Activated CD8-positive, alpha-beta memory T cell treated with anti-CD3 and anti-CD28 coated beads, Interleukin-2, amount 50 U/mL, for 1 hour (primary cell): Measurements from ENCODE around the gene FOXP2.
"Not testable (repeated sequence)": the region's sequence is repeated elsewhere in the genome, so short reads cannot be mapped to it uniquely, and the experiment has no call there.

Source experiments
- DNase-seq: peaks from one replicate; pipeline ENCODE4 v3.0.0-alpha.2; 2020; ENCODE audit errors: extremely low read depth

FOXP2 gene

DNA sequence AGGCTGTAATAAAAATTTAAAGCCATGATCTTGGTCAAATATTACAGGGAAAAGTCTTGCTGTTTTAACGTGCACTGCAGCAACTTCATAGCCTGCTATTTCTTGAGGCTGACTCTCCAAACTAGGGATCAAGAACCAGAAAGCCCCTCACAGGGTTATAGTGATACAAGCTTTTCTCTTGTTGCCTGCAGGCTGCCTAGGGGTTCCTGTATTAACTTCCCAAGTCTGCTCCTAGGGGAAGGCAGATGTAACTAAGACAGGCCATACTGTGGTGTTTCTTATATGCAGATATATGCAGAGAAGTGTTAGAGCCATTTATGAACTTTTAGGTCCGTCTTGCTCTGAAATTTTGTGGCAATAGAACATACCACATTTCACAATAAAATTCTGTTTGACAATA lies 175.7 kb downstream of the FOXP2 start:
- DNase-seq: no peak

DNA sequence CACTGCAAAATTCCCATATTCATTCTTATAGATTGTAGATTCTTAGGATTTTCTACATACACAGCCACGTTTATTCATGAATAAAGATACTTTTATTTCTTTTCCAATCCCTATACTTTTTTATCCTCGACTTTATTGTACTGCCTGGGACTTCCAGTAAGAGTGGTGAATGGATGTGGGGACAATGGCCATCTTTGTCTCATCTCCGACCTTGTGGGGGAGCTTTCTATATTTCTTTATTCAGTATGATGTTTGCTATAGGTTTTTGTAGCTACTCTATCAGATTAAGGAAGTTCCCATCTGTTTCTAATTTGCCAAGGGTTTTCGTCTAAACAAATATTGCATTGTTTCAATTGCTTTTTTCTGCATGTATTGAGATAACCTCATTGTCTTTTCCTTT lies 184.3 kb downstream of the FOXP2 start:
- DNase-seq: no peak

DNA sequence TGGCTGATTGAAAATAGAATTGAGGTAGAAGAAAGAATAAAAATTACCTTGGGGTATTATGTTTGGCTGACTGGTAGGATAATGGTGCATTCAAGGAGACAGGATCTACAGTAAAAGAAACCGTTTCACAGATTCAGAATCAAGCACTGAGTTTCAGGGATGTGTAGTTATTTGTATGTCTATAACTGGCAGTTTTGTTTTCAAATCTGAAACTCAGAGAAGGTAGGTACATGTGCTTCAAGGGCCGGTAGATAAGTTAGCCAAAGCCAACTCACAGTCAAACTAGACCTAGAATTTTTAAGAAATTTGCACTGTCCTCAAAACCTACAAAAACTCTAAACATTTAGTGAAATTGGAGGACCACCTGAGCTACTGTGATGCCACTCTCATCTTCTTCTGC lies 191.5 kb downstream of the FOXP2 start:
- DNase-seq: no peak

DNA sequence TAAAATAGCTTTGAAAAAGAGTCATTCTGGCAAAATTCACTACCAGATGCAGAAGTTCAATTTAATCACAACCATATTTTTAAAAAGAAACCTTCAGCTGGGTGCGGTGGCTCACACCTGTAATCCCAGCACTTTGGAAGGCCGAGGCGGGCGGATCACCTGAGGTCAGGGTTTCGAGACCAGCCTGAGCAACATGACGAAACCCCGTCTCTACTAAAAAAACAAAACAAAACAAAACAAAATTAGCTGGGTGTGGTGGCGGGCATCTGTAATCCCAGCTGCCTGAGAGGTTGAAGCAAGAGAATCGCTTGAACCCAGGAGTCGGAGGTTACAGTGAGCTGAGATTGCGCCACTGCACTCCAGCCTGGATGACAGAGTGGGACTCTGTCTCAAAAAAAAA lies 194.2 kb downstream of the FOXP2 start:
- DNase-seq: not testable (repeated sequence)

DNA sequence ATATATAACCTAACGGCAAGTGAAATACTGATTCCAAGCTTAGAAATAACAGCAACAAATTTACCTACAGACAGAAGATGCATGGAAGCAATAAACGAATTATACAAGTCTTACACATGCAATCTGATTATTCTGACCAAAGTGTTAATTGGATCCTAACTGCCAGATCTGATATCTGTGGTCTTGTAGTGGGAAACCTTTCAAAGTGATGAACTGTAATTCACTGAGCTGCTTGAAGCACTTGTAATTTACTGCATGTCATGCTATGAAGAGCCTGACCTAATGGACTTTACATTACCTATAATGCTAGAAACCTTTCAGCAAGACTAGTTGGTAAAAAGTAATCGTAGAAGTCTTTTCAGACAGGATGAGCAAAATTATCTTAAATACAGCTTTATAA lies 205.6 kb downstream of the FOXP2 start:
- DNase-seq: no peak

DNA sequence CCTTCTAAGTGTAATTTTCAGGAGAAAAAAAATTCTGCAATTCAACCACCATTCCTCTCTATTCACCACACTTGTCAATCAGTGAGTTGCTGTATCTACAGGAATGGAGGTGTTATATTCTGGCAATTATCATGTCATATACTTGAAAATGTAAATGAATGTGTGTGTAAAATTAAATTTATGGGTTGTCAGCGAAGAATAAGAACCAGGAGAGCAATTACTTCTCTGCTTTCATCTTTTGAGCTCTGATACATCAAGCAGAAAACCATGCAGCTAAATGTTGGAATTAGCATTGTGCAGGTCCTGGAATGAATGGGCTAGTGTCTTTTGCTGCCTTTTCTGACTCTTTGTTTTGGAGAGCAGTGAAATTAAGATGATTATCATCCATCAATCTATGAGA lies 207.6 kb downstream of the FOXP2 start:
- DNase-seq: no peak

DNA sequence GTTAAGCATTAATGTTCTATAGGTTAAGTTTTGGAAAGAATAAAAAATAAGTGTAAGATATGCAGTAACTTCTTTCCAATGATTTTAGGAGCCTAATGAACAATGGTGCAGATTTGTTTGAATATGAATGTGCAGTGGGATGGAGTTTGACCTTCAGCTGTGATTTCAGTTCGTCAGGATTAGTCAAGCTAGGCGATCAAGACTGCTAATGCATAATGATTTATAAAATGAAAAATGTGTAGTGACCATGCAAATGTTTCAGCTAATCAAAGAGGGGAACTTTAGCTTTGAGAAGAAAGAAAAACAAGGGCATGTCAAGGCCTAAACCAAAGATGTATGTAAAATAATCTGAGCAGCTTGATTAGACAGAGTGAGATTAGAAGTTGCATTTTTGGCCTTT lies 208.5 kb downstream of the FOXP2 start:
- no peak for DNase-seq

DNA sequence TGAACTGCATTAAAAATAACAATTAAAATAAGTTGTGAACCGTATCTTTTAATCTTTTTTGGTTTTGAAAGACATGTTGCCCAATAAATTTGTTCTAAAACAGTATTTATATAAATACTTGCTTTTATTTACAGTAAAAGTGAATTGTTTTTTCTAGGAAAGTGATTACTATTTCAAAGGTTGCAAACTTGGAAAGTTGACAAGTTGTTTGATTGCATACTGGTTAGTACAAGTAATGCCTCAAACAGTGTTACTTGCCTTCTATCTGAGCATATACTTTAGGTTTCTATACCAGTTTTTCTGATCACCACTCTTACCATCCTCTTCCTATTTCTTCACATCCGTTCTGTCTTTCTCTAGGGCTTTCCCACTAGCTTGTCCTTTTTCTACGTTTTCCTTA lies 212.6 kb downstream of the FOXP2 start:
- no peak for DNase-seq

DNA sequence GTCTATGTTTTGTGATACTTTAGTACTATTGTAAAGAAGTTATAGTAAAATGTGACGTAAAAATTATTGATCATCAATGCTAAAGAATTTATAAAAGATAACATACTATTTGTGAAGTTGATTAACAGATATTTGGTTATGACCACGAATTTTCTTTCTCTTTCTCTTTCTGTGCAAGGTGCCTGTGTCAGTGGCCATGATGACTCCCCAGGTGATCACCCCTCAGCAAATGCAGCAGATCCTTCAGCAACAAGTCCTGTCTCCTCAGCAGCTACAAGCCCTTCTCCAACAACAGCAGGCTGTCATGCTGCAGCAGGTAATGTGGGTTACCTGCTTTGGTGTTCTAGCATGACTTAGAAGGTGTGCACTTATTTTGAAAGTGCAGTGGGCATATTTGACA lies 213.7 kb downstream of the FOXP2 start:
- no peak for DNase-seq

DNA sequence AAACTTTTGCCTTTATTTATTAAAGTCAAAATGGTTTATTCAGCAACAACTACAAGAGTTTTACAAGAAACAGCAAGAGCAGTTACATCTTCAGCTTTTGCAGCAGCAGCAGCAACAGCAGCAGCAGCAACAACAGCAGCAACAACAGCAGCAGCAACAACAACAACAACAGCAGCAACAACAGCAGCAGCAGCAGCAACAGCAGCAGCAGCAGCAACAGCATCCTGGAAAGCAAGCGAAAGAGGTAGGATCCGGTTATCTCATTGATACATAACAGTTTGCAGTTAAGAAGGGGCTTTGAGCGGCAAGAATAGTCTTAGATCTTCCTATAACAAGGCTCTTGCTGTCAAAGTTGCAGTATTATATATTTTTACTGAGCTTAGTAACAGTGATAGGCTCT lies 215.1 kb downstream of the FOXP2 start:
- DNase-seq: no peak

DNA sequence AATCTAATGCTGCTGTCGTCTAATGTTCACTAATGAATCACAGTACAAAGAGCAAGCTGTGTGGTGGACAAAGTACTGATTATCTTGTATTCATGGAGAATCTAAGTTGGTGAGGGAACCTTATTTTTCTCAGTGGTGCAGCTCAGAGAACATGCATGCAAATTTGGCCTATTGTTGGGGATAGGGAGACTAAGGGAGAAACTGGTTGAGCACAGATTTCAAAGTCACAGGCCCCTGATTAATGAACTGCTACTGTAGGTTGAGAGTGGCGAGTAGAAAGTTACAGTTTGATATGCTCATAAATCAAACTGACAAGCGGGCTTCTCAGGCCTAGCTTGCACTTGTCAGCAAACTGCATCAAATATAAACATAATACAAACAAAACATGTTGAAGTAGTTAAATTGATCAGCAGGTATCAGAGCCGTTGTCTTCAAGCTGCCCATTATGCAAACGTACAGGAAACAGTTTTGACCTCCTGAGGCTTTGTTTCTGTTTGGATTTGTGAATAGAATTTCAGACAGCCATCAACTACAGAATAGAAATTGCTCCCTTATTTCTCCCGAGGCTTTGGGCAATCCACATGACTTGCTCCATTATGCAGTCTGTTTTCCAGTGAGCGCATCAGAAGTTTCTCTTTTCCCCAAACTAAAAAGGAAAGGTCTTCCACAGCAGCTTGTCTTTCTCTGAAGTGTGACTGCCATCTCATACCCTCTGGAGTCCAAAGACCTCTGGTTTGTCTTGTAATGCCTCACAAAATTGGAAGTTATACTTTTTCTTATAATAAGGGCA lies 215.8 kb downstream of the FOXP2 start:
- DNase-seq: no peak

DNA sequence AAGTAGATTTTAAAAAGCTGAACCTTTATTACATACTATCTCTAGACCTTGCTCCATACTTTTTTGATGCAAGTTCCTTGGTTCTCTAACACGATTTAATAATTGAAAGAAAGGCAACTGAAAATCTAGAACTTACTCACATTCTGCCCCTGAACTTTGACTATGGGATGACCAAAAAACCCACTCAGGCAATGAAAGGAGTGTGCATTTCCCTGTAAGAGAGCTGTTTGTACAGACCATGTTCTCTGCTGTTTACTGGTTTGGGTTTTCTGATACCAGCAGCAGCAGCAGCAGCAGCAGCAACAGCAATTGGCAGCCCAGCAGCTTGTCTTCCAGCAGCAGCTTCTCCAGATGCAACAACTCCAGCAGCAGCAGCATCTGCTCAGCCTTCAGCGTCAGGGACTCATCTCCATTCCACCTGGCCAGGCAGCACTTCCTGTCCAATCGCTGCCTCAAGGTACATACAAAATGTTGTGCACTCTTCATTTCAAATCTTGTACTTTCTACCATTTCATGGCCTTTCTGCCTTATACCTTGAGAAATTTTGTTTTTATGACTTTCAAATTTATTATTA lies 216.7 kb downstream of the FOXP2 start:
- no peak for DNase-seq

DNA sequence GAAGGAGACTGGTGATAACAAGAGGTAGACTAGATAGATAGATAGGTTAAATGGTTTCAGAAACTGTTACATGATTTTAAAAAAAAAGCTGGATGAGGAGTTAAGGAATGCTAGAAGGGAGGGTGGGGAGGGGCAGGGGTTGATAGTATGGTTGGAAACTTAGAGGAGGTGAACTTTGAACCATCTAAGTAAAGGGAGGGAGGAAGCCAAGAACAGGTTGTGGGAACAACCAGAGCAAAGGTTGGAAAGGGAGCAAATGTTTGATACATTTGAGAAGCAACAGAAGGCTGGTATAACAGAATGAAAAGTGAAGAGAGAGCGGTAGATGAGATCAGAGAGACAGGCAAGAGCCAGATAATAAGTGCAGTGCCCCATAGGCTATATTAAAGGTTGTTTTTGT lies 224.8 kb downstream of the FOXP2 start:
- no peak for DNase-seq

DNA sequence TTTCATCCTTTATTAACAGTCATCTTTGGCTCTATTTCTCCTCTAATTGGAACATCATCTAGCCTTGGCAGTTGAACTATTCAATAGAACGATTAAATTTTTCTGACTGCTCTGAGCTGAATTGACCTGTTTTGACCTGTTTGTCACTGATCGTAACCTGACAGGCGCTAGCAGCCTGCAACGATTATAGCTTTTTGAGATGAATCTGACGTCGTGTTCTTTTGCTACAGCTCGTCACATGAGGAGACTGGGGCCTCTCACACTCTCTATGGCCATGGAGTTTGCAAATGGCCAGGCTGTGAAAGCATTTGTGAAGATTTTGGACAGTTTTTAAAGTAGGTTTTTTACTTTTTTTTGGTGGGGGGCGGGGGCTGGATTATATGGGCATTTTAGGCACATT lies 229.8 kb downstream of the FOXP2 start:
- no peak for DNase-seq

DNA sequence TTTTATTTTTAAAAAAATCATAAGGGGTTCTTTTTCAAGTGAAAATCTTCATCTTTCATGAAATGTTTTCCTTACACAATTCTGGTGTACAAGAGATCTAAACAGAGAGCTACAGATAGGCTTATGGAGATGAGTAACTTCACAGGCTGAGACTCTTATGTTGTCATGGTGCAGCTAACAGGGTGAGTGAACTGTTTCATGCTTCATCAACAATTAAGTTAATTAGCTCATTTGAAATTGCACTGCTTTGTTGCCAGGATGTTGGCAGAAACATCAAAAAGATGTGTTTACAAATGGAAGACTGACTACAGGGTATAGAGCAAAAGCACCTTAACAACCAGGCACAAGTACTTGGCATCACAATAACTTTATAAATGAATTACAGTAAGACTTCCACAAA lies 230.8 kb downstream of the FOXP2 start:
- no peak for DNase-seq

DNA sequence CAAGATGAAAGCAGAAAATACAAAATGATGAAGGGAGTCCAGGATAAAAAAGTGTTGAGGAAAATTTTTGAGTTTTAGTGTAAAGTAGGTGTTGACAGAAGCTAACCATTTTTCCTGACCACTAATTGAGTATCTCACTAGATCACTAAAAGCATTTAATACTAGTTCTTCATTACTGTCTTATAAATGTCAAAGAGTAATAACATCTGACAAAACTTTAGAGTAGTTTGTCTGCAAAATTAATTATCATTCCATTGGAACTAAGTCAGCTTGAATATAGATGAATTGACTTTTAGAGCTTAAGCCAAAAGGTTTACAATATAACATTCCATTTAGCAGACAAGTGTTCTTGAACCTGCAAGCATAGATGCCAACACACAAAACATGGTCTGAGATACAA lies 232.9 kb downstream of the FOXP2 start:
- DNase-seq: no peak

DNA sequence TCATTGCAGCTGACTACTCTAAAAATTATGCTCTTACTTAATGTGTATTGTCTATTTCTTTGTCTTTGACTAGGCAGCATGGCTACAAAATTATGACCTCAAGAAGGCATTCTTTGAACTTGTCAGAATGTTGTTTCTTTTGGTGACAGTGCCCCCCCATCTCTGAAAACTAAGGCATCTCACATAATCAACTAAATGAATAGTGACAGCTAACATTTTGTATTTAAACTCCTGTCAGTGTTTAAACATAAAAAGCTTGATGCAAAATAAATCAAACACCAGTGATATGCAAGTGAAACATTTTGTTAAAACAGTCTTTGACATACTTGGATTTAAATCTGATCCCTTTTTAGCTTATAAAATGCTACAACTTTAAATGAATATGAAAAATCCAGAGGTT lies 233.5 kb downstream of the FOXP2 start:
- DNase-seq: no peak

DNA sequence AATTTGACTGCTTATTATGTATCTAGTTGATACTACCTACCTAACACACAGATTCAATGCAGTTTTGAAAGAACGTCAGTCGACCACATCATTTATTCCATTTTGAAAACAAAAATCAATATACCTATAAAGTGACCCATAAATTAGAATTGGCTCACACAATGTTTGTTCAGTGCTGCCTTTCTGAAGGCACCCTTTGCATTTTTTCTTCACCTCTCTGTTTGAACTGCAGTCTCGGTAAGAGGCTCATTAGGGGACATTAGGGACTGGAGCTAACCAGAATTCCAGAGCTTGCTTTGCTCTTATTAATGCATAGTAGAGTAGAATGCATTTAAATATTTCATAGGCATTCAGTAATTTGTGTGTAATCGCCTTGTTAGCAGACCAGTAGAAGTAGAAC lies 234.1 kb downstream of the FOXP2 start:
- DNase-seq: no peak

DNA sequence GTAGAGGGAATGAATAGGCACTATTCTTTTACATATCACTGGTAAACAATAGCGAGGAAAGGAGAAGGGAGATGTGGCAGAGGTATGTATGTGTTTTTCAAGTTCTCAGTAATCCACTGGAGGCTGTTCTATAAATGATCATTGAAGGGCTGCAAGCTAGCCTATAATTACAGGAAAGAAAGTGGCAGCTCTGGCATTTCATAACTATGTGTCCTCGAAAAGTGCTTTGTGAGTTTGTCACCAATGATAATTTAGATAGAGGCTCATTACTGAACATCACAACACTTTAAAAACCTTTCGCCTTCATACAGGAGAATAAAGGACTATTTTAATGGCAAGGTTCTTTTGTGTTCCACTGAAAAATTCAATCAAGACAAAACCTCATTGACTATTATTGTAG lies 235.1 kb downstream of the FOXP2 start:
- DNase-seq: no peak

DNA sequence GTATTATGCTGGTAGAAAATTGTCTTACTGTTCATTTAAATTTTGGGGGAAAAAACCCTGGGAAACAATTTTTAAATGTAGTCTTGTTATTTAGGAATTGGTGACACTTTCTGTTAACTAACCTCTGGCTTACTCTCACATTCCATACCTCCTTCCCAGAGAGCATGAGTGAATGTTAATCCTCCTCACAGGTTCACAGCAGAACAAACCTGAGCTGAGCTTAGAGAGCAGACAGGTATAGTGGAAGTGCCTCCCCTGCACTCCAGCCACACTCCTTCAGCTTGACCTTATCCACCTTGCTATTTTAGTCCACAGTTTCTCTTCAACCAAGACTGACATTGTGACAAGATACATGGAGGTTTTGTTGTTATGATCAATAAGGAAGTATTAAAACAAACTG lies 235.9 kb downstream of the FOXP2 start:
- no peak for DNase-seq

DNA sequence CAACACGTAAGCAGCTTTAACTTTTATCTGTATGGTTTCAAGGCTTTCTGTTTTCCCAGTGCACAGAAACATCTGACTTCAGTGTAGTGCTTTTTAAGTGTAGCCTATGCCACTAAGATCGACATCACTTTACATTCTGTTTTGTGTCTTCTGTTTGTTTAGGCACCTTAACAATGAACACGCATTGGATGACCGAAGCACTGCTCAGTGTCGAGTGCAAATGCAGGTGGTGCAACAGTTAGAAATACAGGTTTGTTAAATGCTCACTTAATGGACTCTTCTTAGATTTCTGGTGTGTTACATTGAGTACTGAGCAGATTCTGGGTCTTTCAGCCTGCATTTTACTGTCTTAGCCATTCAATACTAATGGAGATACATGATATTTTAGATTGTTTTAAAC lies 237.4 kb downstream of the FOXP2 start:
- DNase-seq: no peak

DNA sequence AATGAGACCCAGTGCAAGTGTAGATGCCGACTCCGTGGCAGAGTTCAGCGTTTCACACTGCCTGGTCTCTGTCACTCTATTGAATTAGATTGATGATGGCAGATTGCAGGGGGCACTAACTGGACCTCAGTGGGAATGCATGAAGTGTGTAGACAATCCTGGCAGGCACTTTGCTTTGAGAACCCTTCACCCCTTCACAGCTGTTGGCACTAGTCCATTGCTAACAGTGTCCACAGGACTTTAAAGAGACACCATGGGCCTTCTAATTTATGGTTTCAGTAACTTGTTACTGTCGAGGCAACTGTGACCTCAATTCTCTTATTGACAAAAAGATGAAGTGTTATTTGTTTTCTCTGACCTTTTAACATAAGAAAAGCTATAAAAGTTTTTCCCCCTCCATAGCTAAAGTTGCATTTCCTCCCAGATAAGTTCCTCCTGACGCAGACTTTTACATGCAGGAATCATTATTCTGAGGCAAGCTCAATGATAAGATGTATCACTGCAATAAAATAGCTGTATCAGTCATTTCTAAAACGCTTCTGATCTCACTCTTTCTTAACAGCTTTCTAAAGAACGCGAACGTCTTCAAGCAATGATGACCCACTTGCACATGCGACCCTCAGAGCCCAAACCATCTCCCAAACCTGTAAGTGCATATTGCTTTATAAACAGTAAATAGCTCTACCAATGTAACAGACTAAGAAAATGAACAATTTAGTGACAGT lies 238.9 kb downstream of the FOXP2 start:
- DNase-seq: no peak

DNA sequence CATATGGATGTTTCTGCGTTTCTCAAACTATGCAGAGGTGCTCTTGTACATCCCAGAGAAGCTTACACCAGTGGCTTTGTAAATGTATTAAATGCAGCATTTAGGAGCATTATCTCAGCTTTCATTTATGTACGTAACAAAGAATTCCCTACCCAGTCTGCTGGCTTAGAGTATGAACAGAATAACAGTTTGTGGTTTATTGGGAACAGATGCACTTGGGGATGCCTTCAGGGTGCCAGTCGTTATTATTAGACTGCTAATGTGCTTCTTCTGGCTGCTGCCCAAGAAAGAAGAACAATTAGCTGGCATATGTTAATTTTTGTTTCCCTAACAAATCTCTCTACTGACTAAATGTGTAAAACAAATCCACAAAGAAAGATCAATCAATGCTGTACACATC lies 241.9 kb downstream of the FOXP2 start:
- DNase-seq: no peak
